A549 (cell line): ENCODE data around the gene TRIM71.

ENCODE experiments used
- TP53 ChIP-seq: fragments of 250-450 bp; sonication (Bioruptor Pico); IDR thresholded peaks from 2 replicates; pipeline ENCODE4 v1.5.0; 2021; ENCODE audit warnings: mild to moderate bottlenecking, moderate library complexity
- TF ChIP-seq, protein P1 (sequence below): fragments of >200 bp; sonication (Bioruptor Twin); formaldehyde crosslinking; IDR thresholded peaks from 3 replicates; pipeline ENCODE4 v1.5.1; 2016

DNA sequence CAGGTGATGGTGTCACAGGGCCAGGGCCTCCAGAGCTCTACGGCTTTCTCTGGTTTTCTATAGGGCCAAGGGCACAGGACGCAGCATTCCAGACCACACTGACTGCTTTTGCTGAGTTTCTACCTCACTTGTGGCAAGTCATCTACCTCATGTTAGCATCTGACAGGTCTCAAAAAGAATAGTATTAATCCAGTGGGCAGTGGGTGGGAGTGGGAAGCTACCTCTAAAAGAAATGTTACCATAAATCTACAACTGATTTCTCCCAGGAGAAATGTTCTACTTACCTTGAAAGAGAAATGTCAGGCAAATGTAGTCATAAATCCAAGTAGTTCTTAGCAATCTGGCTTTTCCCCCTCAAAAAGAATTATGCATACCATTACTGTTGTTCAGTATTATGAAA lies 77.9 kb downstream of the TRIM71 start:
- no peak for TF ChIP-seq TP53
- TF ChIP-seq, protein P1, sequence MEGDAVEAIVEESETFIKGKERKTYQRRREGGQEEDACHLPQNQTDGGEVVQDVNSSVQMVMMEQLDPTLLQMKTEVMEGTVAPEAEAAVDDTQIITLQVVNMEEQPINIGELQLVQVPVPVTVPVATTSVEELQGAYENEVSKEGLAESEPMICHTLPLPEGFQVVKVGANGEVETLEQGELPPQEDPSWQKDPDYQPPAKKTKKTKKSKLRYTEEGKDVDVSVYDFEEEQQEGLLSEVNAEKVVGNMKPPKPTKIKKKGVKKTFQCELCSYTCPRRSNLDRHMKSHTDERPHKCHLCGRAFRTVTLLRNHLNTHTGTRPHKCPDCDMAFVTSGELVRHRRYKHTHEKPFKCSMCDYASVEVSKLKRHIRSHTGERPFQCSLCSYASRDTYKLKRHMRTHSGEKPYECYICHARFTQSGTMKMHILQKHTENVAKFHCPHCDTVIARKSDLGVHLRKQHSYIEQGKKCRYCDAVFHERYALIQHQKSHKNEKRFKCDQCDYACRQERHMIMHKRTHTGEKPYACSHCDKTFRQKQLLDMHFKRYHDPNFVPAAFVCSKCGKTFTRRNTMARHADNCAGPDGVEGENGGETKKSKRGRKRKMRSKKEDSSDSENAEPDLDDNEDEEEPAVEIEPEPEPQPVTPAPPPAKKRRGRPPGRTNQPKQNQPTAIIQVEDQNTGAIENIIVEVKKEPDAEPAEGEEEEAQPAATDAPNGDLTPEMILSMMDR = no peak
